Keratinocyte (primary cell): ENCODE results near the gene GLCE. TPM values are rescaled to one million over a fixed set of nuclear protein-coding genes. Genes with fewer than 3 reads are reported as not detected.

ENCODE experiments used
- DNase-seq: peaks from one replicate; pipeline ENCODE4 v3.0.0-alpha.2; 2011; ENCODE audit warnings: low read depth, missing footprints, low spot score
- FAIRE-seq: peaks from 2 replicates; lab custom pipeline; 2011; peaks lifted over from hg19 to GRCh38; lab: Jason Lieb, UNC
- H2AFZ ChIP-seq: 2 replicates; pipeline ENCODE4 v1.6.0; 2012; ENCODE audit warnings: low read length, control low read depth, inconsistent platforms; ENCODE audit not compliant: control insufficient read depth
- H3K27ac ChIP-seq: 2 replicates; pipeline ENCODE4 v1.5.1; 2011; ENCODE audit warnings: low read length; ENCODE audit not compliant: control insufficient read depth, insufficient read depth
- H3K27me3 ChIP-seq: 3 replicates; pipeline ENCODE4 v1.6.0; 2011; ENCODE audit warnings: low read length; ENCODE audit not compliant: control insufficient read depth, insufficient read depth; ENCODE audit errors: extremely low read depth
- H3K36me3 ChIP-seq, 2 experiments: 2 replicates in 1 of 2; 3 replicates in 1 of 2; pipeline ENCODE4 v1.5.1; 2011; ENCODE audit warnings: low read length in 2 of 2, mild to moderate bottlenecking in 1 of 2; ENCODE audit not compliant: control insufficient read depth in 2 of 2, insufficient read depth in 2 of 2; ENCODE audit errors: extremely low read depth in 1 of 2
- H3K4me1 ChIP-seq: 3 replicates; pipeline ENCODE4 v1.5.1; 2011; ENCODE audit warnings: low read length; ENCODE audit not compliant: control insufficient read depth, insufficient read depth; ENCODE audit errors: extremely low read depth
- H3K4me2 ChIP-seq: 3 replicates; pipeline ENCODE4 v1.6.0; 2011; ENCODE audit warnings: low read depth, low read length; ENCODE audit not compliant: control insufficient read depth, insufficient read depth; ENCODE audit errors: extremely low read depth
- H3K4me3 ChIP-seq, 3 experiments: fragments of 200-600 bp in 1 of 3; sonication (generic) in 1 of 3; 2 replicates in 2 of 3; 3 replicates in 1 of 3; pipeline ENCODE4 v1.5.1; 2011 to 2016; ENCODE audit warnings: low read length in 3 of 3, mild to moderate bottlenecking in 3 of 3, control low read depth in 2 of 3, inconsistent platforms in 1 of 3, low read depth in 1 of 3, mixed read lengths in 1 of 3, mixed run types in 1 of 3, moderate library complexity in 1 of 3; ENCODE audit not compliant: control insufficient read depth in 2 of 3, insufficient read depth in 2 of 3; ENCODE audit errors: extremely low read depth in 1 of 3
- H3K79me2 ChIP-seq: 2 replicates; pipeline ENCODE4 v1.6.0; 2012; ENCODE audit warnings: low read length; ENCODE audit not compliant: control insufficient read depth, insufficient read depth
- H3K9ac ChIP-seq: 3 replicates; pipeline ENCODE4 v1.6.0; 2011; ENCODE audit warnings: low read length; ENCODE audit not compliant: control insufficient read depth, insufficient read depth; ENCODE audit errors: extremely low read depth
- H3K9me1 ChIP-seq: 3 replicates; pipeline ENCODE4 v1.6.0; 2011; ENCODE audit warnings: low read length; ENCODE audit not compliant: control insufficient read depth, insufficient read depth; ENCODE audit errors: extremely low read depth
- H3K9me3 ChIP-seq: 2 replicates; pipeline ENCODE4 v1.5.1; 2012; ENCODE audit warnings: low read depth, low read length; ENCODE audit not compliant: control insufficient read depth
- H4K20me1 ChIP-seq: 3 replicates; pipeline ENCODE4 v1.6.0; 2011; ENCODE audit warnings: low read length; ENCODE audit not compliant: control insufficient read depth, insufficient read depth; ENCODE audit errors: extremely low read depth
- EZH2 ChIP-seq: IDR thresholded peaks from one replicate; pipeline ENCODE4 v1.6.1; 2012; ENCODE audit warnings: inconsistent platforms, mild to moderate bottlenecking, low read length, moderate library complexity
- dilution Hi-C: fragments of 300-500 bp; cut with MboI; formaldehyde crosslinking; loops from one replicate; pipeline ENCODE4 v1.7.0; 2020; ENCODE audit warnings: low sequenced_read_pairs; ENCODE audit not compliant: extremely low pct_ligation_motif_present
- polyA plus RNA-seq, 5 experiments: library from polyadenylated mRNA; depleted of rRNA in 3 of 5; stranded (reverse) in 3 of 5; stranded (forward) in 1 of 5; unstranded in 1 of 5; fragments of >200 nt; gene quantifications; 1 replicate in 1 of 5; 2 replicates in 3 of 5; 3 replicates in 1 of 5; pipeline versions ENCODE4 v1.2.1 to v1.2.3, GENCODE V29; 2011 to 2012; ENCODE audit warnings: missing spikeins in 2 of 5, low read depth in 1 of 5, low replicate concordance in 1 of 5
- TF ChIP-seq, protein P1 (sequence below), 3 experiments: IDR thresholded peaks in 1 of 3; conservative IDR thresholded peaks in 1 of 3; optimal IDR thresholded peaks in 1 of 3; 2 replicates in 2 of 3; 3 replicates in 1 of 3; pipeline versions ENCODE3 to v1.5.1; 2011; ENCODE audit warnings: low read length in 3 of 3, mild to moderate bottlenecking in 3 of 3, moderate library complexity in 2 of 3, control low read depth in 1 of 3, inconsistent platforms in 1 of 3; ENCODE audit not compliant: insufficient read depth in 2 of 3; ENCODE audit errors: extremely low read depth in 1 of 3

Gene GLCE
- polyA plus RNA-seq, 1 donor (not counting 4 experiments of a cell fraction or from before 2014, with no cell fraction given), result 16.3 TPM

DNA sequence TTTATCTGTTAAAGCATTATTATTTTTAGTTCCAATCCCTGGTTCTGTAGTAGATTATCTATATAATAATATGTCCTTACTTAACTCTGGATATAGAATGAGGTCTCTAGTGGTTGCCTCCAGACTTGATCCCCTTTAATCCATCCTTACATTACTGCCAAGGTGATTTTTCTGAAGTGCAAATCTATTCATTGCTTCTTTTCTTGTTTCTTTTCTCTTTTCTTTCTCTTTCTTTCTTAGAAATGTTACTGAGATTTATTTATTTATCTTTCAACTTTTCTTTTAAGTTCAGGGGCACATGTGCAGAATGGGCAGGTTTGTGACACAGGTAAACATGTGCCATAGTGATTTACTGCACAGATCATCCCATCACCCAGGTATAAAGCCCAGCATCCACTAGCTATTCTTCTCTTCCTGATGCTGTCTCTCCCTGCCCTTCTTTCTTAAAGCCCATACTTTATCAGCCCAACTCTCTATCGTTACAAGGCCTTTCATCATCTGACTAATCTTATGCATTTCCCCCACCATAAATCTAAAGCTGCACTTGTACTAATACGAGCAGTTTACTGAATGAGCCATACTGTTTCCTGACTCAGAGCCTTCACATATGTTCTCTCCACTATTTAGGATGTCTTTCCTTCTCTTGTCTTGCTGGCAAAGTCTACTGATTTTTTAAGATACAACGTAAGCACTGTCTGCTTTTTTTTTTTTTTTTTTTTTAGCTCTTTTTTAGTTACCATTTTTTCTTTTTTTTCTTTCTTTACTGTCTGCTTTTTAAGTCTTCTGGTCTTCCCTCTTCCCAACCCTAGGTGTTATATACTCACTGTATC is 4.6 kb downstream of the GLCE start:
- Histone ChIP-seq H3K4me1 (peaks cover 13% of the 10 kb centered on the region), H3K9me1 (no peaks in the 10 kb centered on the region), H3K4me2 (peak overlapping the region; percentile 17), H3K4me3 (no peak overlapping the region), H3K36me3 (no peaks in the 10 kb centered on the region), H3K9me3 (no peaks in the 10 kb centered on the region), H3K27ac (no peak overlapping the region), H3K27me3 (no peaks in the 10 kb centered on the region), H3K9ac (no peak overlapping the region), H2AFZ (no peak overlapping the region), H4K20me1 (no peaks in the 10 kb centered on the region), H3K79me2 (peaks cover 7% of the 10 kb centered on the region)
- dilution Hi-C loops, result no loop called here
- no peak for TF ChIP-seq EZH2
- TF ChIP-seq, protein P1, sequence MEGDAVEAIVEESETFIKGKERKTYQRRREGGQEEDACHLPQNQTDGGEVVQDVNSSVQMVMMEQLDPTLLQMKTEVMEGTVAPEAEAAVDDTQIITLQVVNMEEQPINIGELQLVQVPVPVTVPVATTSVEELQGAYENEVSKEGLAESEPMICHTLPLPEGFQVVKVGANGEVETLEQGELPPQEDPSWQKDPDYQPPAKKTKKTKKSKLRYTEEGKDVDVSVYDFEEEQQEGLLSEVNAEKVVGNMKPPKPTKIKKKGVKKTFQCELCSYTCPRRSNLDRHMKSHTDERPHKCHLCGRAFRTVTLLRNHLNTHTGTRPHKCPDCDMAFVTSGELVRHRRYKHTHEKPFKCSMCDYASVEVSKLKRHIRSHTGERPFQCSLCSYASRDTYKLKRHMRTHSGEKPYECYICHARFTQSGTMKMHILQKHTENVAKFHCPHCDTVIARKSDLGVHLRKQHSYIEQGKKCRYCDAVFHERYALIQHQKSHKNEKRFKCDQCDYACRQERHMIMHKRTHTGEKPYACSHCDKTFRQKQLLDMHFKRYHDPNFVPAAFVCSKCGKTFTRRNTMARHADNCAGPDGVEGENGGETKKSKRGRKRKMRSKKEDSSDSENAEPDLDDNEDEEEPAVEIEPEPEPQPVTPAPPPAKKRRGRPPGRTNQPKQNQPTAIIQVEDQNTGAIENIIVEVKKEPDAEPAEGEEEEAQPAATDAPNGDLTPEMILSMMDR (optimal IDR thresholded peaks at IDR 0.05 in 1 of 3, IDR thresholded peaks at IDR 0.05 in 1 of 3, conservative IDR thresholded peaks at IDR 0.05 in 1 of 3; ENCODE audit: extremely low read depth in 1 of 3, insufficient read depth in 2 of 3, low read length in 3 of 3), result no peak
- FAIRE-seq (no peak), DNase-seq (no peak)

DNA sequence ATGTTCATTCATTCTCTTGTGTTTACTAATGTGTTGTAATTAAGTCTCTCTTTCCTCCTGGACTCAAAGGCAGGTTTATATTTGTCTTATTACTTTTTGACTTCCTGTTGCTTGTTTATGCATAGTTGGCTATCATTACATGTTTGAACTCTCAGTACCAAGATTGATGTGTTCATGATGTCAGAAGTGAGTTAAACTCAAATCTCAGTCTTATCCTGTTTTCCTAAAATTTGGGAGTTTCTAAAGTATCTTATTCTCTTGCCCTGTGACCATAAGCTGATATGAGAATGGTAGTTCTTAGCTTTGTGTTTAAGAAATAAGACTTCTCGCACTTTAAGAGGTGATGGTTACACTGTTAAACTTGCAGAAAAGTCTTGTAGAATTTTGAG is 5.2 kb downstream of the GLCE start:
- TF ChIP-seq EZH2, result no peak
- TF ChIP-seq, protein P1 (optimal IDR thresholded peaks at IDR 0.05 in 1 of 3, IDR thresholded peaks at IDR 0.05 in 1 of 3, conservative IDR thresholded peaks at IDR 0.05 in 1 of 3; ENCODE audit: extremely low read depth in 1 of 3, insufficient read depth in 2 of 3, low read length in 3 of 3), result no peak

More for the DNA sequence above, 5.2 kb downstream of the GLCE start:
- peaks cover 12% of the 10 kb centered on the region for H3K4me1 ChIP-seq
- no peaks in the 10 kb centered on the region for H3K36me3 ChIP-seq
- H2AFZ ChIP-seq, result no peak overlapping the region
- H3K4me3 ChIP-seq, result no peak overlapping the region
- peak overlapping the region; percentile 17 for H3K4me2 ChIP-seq
- no peaks in the 10 kb centered on the region for H3K27me3 ChIP-seq
- DNase-seq (no peak), FAIRE-seq (no peak)
- peaks cover 7% of the 10 kb centered on the region for H3K79me2 ChIP-seq
- dilution Hi-C loops, result no loop called here
- H3K9me1 ChIP-seq, result no peaks in the 10 kb centered on the region
- H3K27ac ChIP-seq, result no peak overlapping the region
- no peak overlapping the region for H3K9ac ChIP-seq
- no peaks in the 10 kb centered on the region for H4K20me1 ChIP-seq
- H3K9me3 ChIP-seq, result no peaks in the 10 kb centered on the region
